PC-3 (cell line): ENCODE measurements around the gene TEAD1. TPM values are rescaled to one million over a fixed set of nuclear protein-coding genes. Genes with fewer than 3 reads are reported as not detected.

Experiments
- ATAC-seq: fragments of 200-7000 bp; cut with Tn5 transposase; 2 replicates; pipeline ENCODE4 v1.9.1; 2020; ENCODE audit warnings: mild to moderate bottlenecking, moderate library complexity
- BruUV-seq: library from RNA; stranded (reverse); fragments of 400-500 nt; replicated peaks from 2 replicates; lab custom pipeline; 2021; lab: Mats Ljungman, UMichigan
- CTCF ChIA-PET: fragments of 300-600 bp; sonication (Branson Sonifier 250); formaldehyde crosslinking; loops from one replicate; lab custom pipeline; 2022; ENCODE audit warnings: antibody characterized with exemption; lab: Charles Lee
- POLR2A ChIA-PET: fragments of 300-600 bp; sonication (Branson Sonifier 250); formaldehyde crosslinking; loops from one replicate; lab custom pipeline; 2022; ENCODE audit warnings: antibody characterized with exemption; ENCODE audit not compliant: unreplicated experiment; lab: Charles Lee
- DNase-seq: peaks from one replicate; pipeline ENCODE4 v3.0.0-alpha.2; 2015
- H2AFZ ChIP-seq: fragments of 300-600 bp; sonication (generic); 2 replicates; pipeline ENCODE4 v1.6.0; 2016; ENCODE audit warnings: antibody characterized with exemption, low read length
- H3F3A ChIP-seq: fragments of 300-600 bp; sonication (generic); one replicate; pipeline ENCODE4 v1.6.0; 2017; ENCODE audit warnings: antibody characterized with exemption, low read length, control low read depth, mild to moderate bottlenecking; ENCODE audit not compliant: unreplicated experiment
- H3K27ac ChIP-seq: fragments of 300-600 bp; sonication (generic); 2 replicates; pipeline ENCODE4 v1.5.1; 2016; ENCODE audit warnings: mild to moderate bottlenecking, low read length
- H3K27me3 ChIP-seq: fragments of 300-600 bp; sonication (generic); 2 replicates; pipeline ENCODE4 v1.6.1; 2016; ENCODE audit warnings: low read length, mixed read lengths
- H3K36me3 ChIP-seq: fragments of 300-600 bp; sonication (generic); 2 replicates; pipeline ENCODE4 v1.6.1; 2016; ENCODE audit warnings: low read depth, mixed run types, low read length, mixed read lengths
- H3K4me1 ChIP-seq: fragments of 300-600 bp; sonication (generic); 2 replicates; pipeline ENCODE4 v1.5.1; 2016; ENCODE audit warnings: low read length; ENCODE audit not compliant: insufficient read depth
- H3K4me2 ChIP-seq: fragments of 300-600 bp; sonication (generic); 2 replicates; pipeline ENCODE4 v1.6.0; 2016; ENCODE audit warnings: low read length
- H3K4me3 ChIP-seq: fragments of 300-600 bp; sonication (generic); 2 replicates; pipeline ENCODE4 v1.5.1; 2016; ENCODE audit warnings: mild to moderate bottlenecking, low read length, mixed read lengths
- H3K79me2 ChIP-seq: fragments of 300-600 bp; sonication (generic); 2 replicates; pipeline ENCODE4 v1.6.1; 2017; ENCODE audit warnings: low read length, mixed read lengths
- H3K9ac ChIP-seq: fragments of 300-600 bp; sonication (generic); 2 replicates; pipeline ENCODE4 v1.6.0; 2016; ENCODE audit warnings: mild to moderate bottlenecking, low read length
- H3K9me2 ChIP-seq: fragments of 300-600 bp; sonication (generic); replicated peaks from 2 replicates; pipeline ENCODE4 v1.6.1; 2016; ENCODE audit warnings: mixed run types, low read length, mixed read lengths
- H3K9me3 ChIP-seq: fragments of 300-600 bp; sonication (generic); 2 replicates; pipeline ENCODE4 v1.6.1; 2016; ENCODE audit warnings: low read length, mixed read lengths
- H4K20me1 ChIP-seq: fragments of 300-600 bp; sonication (generic); 2 replicates; pipeline ENCODE4 v1.6.1; 2016; ENCODE audit warnings: low read length, mixed read lengths
- EZH2 ChIP-seq: fragments of 300-600 bp; sonication (generic); IDR thresholded peaks from one replicate; pipeline ENCODE4 v1.6.1; 2017; ENCODE audit warnings: antibody characterized with exemption, mild to moderate bottlenecking, low read length; ENCODE audit not compliant: unreplicated experiment
- EZH2phosphoT487 ChIP-seq: fragments of 300-600 bp; sonication (generic); IDR thresholded peaks from 2 replicates; pipeline ENCODE4 v1.6.1; 2018; ENCODE audit warnings: mild to moderate bottlenecking, antibody characterized with exemption, low read length, borderline replicate concordance
- intact Hi-C: fragments of 100-400 bp; cut with micrococcal nuclease; formaldehyde crosslinking; loops from 2 replicates; pipeline ENCODE4 v1.9.0; 2023
- total RNA-seq: library from RNA; depleted of rRNA; stranded (reverse); fragments of >200 nt; gene quantifications from 2 replicates; pipeline ENCODE4 v1.2.3, GENCODE V29; 2014
- TF ChIP-seq, protein P1 (sequence below): fragments of 300-600 bp; sonication (generic); conservative IDR thresholded peaks from 2 replicates; pipeline ENCODE4 v1.5.1; 2017; ENCODE audit warnings: antibody characterized with exemption, low read depth, mild to moderate bottlenecking, low read length

Gene TEAD1
- total RNA-seq, 1 experiment from 2014 or later = 70.2 TPM

DNA sequence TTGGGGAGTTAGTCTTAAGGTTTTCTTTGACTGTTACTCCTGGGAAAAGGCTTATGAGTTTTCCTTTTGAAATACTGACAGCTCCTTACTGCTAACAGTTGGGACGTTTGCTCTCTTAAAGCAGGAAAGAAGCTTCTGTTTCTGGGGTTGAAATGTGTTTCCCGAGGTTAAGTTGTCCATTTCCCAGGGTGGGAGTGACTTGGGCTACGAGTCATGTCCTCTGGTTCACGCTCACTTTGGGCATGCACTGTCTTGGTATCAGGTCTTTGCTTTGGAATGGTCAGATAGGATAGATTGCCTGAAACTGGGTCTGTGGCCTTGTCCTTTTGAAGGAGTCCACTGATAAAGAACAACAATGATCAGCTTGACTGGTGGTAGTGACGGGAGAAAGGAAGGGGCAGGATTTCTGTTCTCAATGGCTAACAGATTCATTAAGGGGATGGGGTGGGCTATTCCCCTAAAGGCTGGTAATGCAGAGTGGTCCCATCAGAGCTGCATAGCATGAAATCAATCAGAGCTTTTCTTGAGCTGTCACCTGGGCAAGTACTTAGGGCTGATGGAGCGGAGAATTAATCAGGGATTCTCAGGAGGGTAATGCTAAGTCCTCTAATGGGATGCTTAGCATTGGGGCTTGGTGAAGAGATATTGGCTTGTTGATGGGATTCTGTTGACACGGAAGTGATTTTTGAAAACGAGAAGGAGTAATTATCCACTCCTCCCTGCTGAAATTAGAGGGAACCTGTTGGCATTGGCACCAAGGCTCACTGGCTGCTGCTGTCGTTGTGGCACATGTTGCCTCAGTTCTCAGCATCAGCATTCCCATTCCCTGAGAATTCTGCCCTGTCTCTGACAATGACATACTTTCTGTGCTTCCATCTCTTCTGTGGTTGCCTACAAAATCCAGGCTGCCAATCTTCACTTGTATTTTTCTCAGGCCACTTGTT, 81.6 kb downstream of the TEAD1 start:
- Histone ChIP-seq H3K79me2 (peaks cover 95% of the 10 kb centered on the region), H2AFZ (no peak overlapping the region), H3K36me3 (no peaks in the 10 kb centered on the region), H3K4me1 (peaks cover 27% of the 10 kb centered on the region), H4K20me1 (peaks cover 14% of the 10 kb centered on the region; the same call in 1 of the 2 replicates), H3K9ac (no peak overlapping the region), H3K9me2 (no peaks in the 10 kb centered on the region), H3K27me3 (no peaks in the 10 kb centered on the region), H3K27ac (no peak overlapping the region), H3K9me3 (no peaks in the 10 kb centered on the region), H3K4me2 (no peak overlapping the region), H3F3A (no peaks in the 10 kb centered on the region), H3K4me3 (no peak overlapping the region)
- CTCF ChIA-PET = no interaction called here
- TF ChIP-seq, protein P1, sequence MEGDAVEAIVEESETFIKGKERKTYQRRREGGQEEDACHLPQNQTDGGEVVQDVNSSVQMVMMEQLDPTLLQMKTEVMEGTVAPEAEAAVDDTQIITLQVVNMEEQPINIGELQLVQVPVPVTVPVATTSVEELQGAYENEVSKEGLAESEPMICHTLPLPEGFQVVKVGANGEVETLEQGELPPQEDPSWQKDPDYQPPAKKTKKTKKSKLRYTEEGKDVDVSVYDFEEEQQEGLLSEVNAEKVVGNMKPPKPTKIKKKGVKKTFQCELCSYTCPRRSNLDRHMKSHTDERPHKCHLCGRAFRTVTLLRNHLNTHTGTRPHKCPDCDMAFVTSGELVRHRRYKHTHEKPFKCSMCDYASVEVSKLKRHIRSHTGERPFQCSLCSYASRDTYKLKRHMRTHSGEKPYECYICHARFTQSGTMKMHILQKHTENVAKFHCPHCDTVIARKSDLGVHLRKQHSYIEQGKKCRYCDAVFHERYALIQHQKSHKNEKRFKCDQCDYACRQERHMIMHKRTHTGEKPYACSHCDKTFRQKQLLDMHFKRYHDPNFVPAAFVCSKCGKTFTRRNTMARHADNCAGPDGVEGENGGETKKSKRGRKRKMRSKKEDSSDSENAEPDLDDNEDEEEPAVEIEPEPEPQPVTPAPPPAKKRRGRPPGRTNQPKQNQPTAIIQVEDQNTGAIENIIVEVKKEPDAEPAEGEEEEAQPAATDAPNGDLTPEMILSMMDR = no peak
- no peak for TF ChIP-seq EZH2
- no peak for ATAC-seq
- DNase-seq = no peak
- POLR2A ChIA-PET = interaction anchor here (0.6 kb wide), 1 partner anchor 121 kb away, joined by 6 read pairs; no protein-coding TSS in a partner anchor
- BruUV-seq = no TSS peak
- intact Hi-C loops = no loop called here

DNA sequence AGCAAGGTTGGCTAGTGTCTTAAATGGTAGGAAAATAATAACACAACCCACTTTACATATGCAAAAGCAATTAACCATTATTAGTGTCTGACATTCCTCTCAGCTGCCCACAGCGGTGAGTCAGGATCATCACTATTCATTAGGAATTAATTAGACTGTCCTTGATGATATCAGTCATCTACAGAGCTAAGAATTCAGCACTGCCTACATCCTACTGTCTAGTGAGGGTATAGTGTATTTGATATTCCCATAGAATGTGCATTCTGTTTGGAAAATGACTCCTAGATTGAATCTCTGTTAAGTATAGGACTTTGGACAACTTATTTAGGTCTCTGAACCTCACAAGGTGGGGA, 82.2 kb downstream of the TEAD1 start:
- peaks cover 17% of the 10 kb centered on the region for H4K20me1 ChIP-seq
- intact Hi-C loops = no loop called here
- no peak overlapping the region for H3K27ac ChIP-seq

More for the DNA sequence above, 82.2 kb downstream of the TEAD1 start:
- no peak overlapping the region for H3K4me2 ChIP-seq
- no peaks in the 10 kb centered on the region for H3K27me3 ChIP-seq
- no peaks in the 10 kb centered on the region for H3K9me3 ChIP-seq
- H3K9me2 ChIP-seq = no peaks in the 10 kb centered on the region
- DNase-seq = no peak
- ChIA-PET POLR2A (no interaction called here), CTCF (no interaction called here)
- no peak overlapping the region for H3K9ac ChIP-seq
- H3K4me3 ChIP-seq = no peak overlapping the region
- TF ChIP-seq, protein P1 = no peak
- TF ChIP-seq EZH2phosphoT487 (no peak), EZH2 (no peak)
- H3K79me2 ChIP-seq = peaks cover 95% of the 10 kb centered on the region
- BruUV-seq = no TSS peak
- no peaks in the 10 kb centered on the region for H3F3A ChIP-seq
- H3K36me3 ChIP-seq = no peaks in the 10 kb centered on the region
- peaks cover 32% of the 10 kb centered on the region for H3K4me1 ChIP-seq
- H2AFZ ChIP-seq = no peak overlapping the region
- ATAC-seq = no peak
